ENCODE measurements around the gene GABBR2.

GABBR2 gene

GRCh38 chr9:98732091-98732490 lies 23.4 kb upstream of the GABBR2 start:
- no peak for ATAC-seq
- H3K27ac Mint-ChIP-seq: no peak overlapping the region
- peaks cover 5% of the 10 kb centered on the region for H3K4me1 Mint-ChIP-seq
- no peak overlapping the region for H3K4me3 Mint-ChIP-seq
- no peaks in the 10 kb centered on the region for H3K9me3 Mint-ChIP-seq
- peaks cover 29% of the 10 kb centered on the region for H3K36me3 Mint-ChIP-seq
- peaks cover 8% of the 10 kb centered on the region for H3K27me3 Mint-ChIP-seq

GRCh38 chr9:98730871-98731270 lies 22.1 kb upstream of the GABBR2 start:
- Mint-ChIP-seq H3K36me3 (peaks cover 18% of the 10 kb centered on the region), H3K4me1 (peaks cover 14% of the 10 kb centered on the region), H3K4me3 (no peak overlapping the region), H3K27me3 (peaks cover 8% of the 10 kb centered on the region), H3K9me3 (no peaks in the 10 kb centered on the region), H3K27ac (no peak overlapping the region)
- no peak for ATAC-seq

- Mint-ChIP-seq H3K4me3 (no peak overlapping the region), H3K27ac (no peak overlapping the region), H3K4me1 (peaks cover 14% of the 10 kb centered on the region), H3K9me3 (peaks cover 2% of the 10 kb centered on the region), H3K27me3 (peaks cover 18% of the 10 kb centered on the region), H3K36me3 (peaks cover 6% of the 10 kb centered on the region)
- no peak for ATAC-seq
Observed at GRCh38 chr9:98728500-98728899, 19.8 kb upstream of the GABBR2 start.

GRCh38 chr9:98727428-98727827 lies 18.7 kb upstream of the GABBR2 start:
- H3K27me3 Mint-ChIP-seq: peaks cover 29% of the 10 kb centered on the region
- H3K4me3 Mint-ChIP-seq: no peak overlapping the region
- no peaks in the 10 kb centered on the region for H3K36me3 Mint-ChIP-seq
- peaks cover 2% of the 10 kb centered on the region for H3K9me3 Mint-ChIP-seq
- H3K27ac Mint-ChIP-seq: no peak overlapping the region
- peak; percentile 61 for ATAC-seq
- peaks cover 14% of the 10 kb centered on the region for H3K4me1 Mint-ChIP-seq

- no peak for ATAC-seq
- Mint-ChIP-seq H3K27ac (no peak overlapping the region), H3K9me3 (peaks cover 2% of the 10 kb centered on the region), H3K27me3 (peaks cover 36% of the 10 kb centered on the region), H3K4me1 (peaks cover 14% of the 10 kb centered on the region), H3K4me3 (no peak overlapping the region), H3K36me3 (no peaks in the 10 kb centered on the region)
Observed at GRCh38 chr9:98726735-98727134, 18.0 kb upstream of the GABBR2 start.

GRCh38 chr9:98724810-98725530 lies 16.2 kb upstream of the GABBR2 start:
- ATAC-seq: no peak
- H3K9me3 Mint-ChIP-seq: peaks cover 2% of the 10 kb centered on the region
- H3K36me3 Mint-ChIP-seq: no peaks in the 10 kb centered on the region
- no peak overlapping the region for H3K27ac Mint-ChIP-seq
- peaks cover 40% of the 10 kb centered on the region for H3K27me3 Mint-ChIP-seq
- peaks cover 14% of the 10 kb centered on the region for H3K4me1 Mint-ChIP-seq
- H3K4me3 Mint-ChIP-seq: no peak overlapping the region

- peaks cover 2% of the 10 kb centered on the region for H3K9me3 Mint-ChIP-seq
- H3K27ac Mint-ChIP-seq: no peak overlapping the region
- no peak overlapping the region for H3K4me3 Mint-ChIP-seq
- peaks cover 5% of the 10 kb centered on the region for H3K4me1 Mint-ChIP-seq
- H3K27me3 Mint-ChIP-seq: peaks cover 41% of the 10 kb centered on the region
- no peak for ATAC-seq
- H3K36me3 Mint-ChIP-seq: no peaks in the 10 kb centered on the region
Observed at GRCh38 chr9:98721643-98722042, 12.9 kb upstream of the GABBR2 start.

- H3K27me3 Mint-ChIP-seq: peaks cover 51% of the 10 kb centered on the region
- H3K36me3 Mint-ChIP-seq: no peaks in the 10 kb centered on the region
- ATAC-seq: no peak
- H3K4me1 Mint-ChIP-seq: no peaks in the 10 kb centered on the region
- peaks cover 2% of the 10 kb centered on the region for H3K9me3 Mint-ChIP-seq
- no peak overlapping the region for H3K27ac Mint-ChIP-seq
- no peak overlapping the region for H3K4me3 Mint-ChIP-seq
Observed at GRCh38 chr9:98720402-98720801, 11.7 kb upstream of the GABBR2 start.

GRCh38 chr9:98719055-98719454 lies 10.3 kb upstream of the GABBR2 start:
- Mint-ChIP-seq H3K27me3 (peaks cover 46% of the 10 kb centered on the region), H3K27ac (no peak overlapping the region)
- no peak for ATAC-seq

GRCh38 chr9:98714833-98715232 lies 6.1 kb upstream of the GABBR2 start:
- Mint-ChIP-seq H3K27me3 (peaks cover 48% of the 10 kb centered on the region), H3K4me1 (no peaks in the 10 kb centered on the region), H3K36me3 (no peaks in the 10 kb centered on the region), H3K9me3 (no peaks in the 10 kb centered on the region), H3K27ac (no peak overlapping the region), H3K4me3 (no peak overlapping the region)
- no peak for ATAC-seq

More at GRCh38 chr9:98719055-98719454, 10.3 kb upstream of the GABBR2 start:
- no peaks in the 10 kb centered on the region for H3K9me3 Mint-ChIP-seq
- no peaks in the 10 kb centered on the region for H3K4me1 Mint-ChIP-seq
- H3K36me3 Mint-ChIP-seq: no peaks in the 10 kb centered on the region
- no peak overlapping the region for H3K4me3 Mint-ChIP-seq

- H3K4me3 Mint-ChIP-seq: no peak overlapping the region
- H3K27ac Mint-ChIP-seq: no peak overlapping the region
- H3K9me3 Mint-ChIP-seq: no peaks in the 10 kb centered on the region
- peaks cover 54% of the 10 kb centered on the region for H3K27me3 Mint-ChIP-seq
- no peaks in the 10 kb centered on the region for H3K36me3 Mint-ChIP-seq
- no peak for ATAC-seq
- H3K4me1 Mint-ChIP-seq: no peaks in the 10 kb centered on the region
Observed at GRCh38 chr9:98712987-98713386, 4.3 kb upstream of the GABBR2 start.

GRCh38 chr9:98709968-98710965 lies 1.5 kb upstream of the GABBR2 start:
- Mint-ChIP-seq H3K27ac (no peak overlapping the region), H3K36me3 (no peaks in the 10 kb centered on the region), H3K4me3 (peak overlapping the region; percentile 43), H3K27me3 (peaks cover 54% of the 10 kb centered on the region), H3K9me3 (no peaks in the 10 kb centered on the region), H3K4me1 (no peaks in the 10 kb centered on the region)
- no peak for ATAC-seq

- H3K4me3 Mint-ChIP-seq: no peak overlapping the region
- H3K27me3 Mint-ChIP-seq: peaks cover 65% of the 10 kb centered on the region
- no peaks in the 10 kb centered on the region for H3K36me3 Mint-ChIP-seq
- no peaks in the 10 kb centered on the region for H3K4me1 Mint-ChIP-seq
- H3K27ac Mint-ChIP-seq: no peak overlapping the region
- H3K9me3 Mint-ChIP-seq: no peaks in the 10 kb centered on the region
- no peak for ATAC-seq
Observed at GRCh38 chr9:98708103-98708932, 417 bp downstream of the GABBR2 start.

- Mint-ChIP-seq H3K9me3 (no peaks in the 10 kb centered on the region), H3K4me1 (no peaks in the 10 kb centered on the region), H3K27ac (no peak overlapping the region), H3K27me3 (peaks cover 70% of the 10 kb centered on the region), H3K36me3 (no peaks in the 10 kb centered on the region), H3K4me3 (no peak overlapping the region)
- ATAC-seq: no peak
Observed at GRCh38 chr9:98707166-98708102, 1.3 kb downstream of the GABBR2 start.

Measured in stimulated activated memory B cell treated with anti-CD40 and anti-IgM and Interleukin-4, amounts not matched to agents 10 μg/mL and 1 μg/mL and 100 μg/mL, for 72 hours (primary cell).